OCI-LY7 (cell line): ENCODE data around the gene NEIL3. TPM values are rescaled to one million over a fixed set of nuclear protein-coding genes. Genes with fewer than 3 reads are reported as not detected.

Experiments used
- BruUV-seq: library from RNA; stranded (reverse); fragments of 400-500 nt; replicated peaks from 2 replicates; lab custom pipeline; 2021; lab: Mats Ljungman, UMichigan
- CTCF ChIA-PET: fragments of 300-600 bp; sonication (Branson Sonifier 250); formaldehyde crosslinking; loops from one replicate; lab custom pipeline; 2022; ENCODE audit warnings: antibody characterized with exemption; ENCODE audit not compliant: unreplicated experiment; lab: Charles Lee
- POLR2A ChIA-PET: fragments of 300-600 bp; sonication (Branson Sonifier 250); formaldehyde crosslinking; loops from one replicate; lab custom pipeline; 2022; ENCODE audit warnings: antibody characterized with exemption; lab: Charles Lee
- DNase-seq: peaks from one replicate; pipeline ENCODE4 v3.0.0-alpha.2; 2015; ENCODE audit warnings: low spot score
- H2AFZ ChIP-seq: fragments of 200-600 bp; sonication (generic), shearing (Covaris generic); 2 replicates; pipeline ENCODE4 v1.6.1; 2014; ENCODE audit warnings: mild to moderate bottlenecking, antibody characterized with exemption, low read length, moderate library complexity
- H3K27ac ChIP-seq: fragments of 200-600 bp; sonication (generic); 2 replicates; pipeline ENCODE4 v1.5.1; 2014; ENCODE audit warnings: mixed run types, low read depth, mild to moderate bottlenecking, moderate library complexity, low read length, inconsistent platforms; ENCODE audit not compliant: poor library complexity, severe bottlenecking
- H3K36me3 ChIP-seq: fragments of 200-600 bp; sonication (generic); 2 replicates; pipeline ENCODE4 v1.6.1; 2014; ENCODE audit warnings: mild to moderate bottlenecking, antibody characterized with exemption, low read length, moderate library complexity, mixed read lengths; ENCODE audit not compliant: insufficient read depth
- H3K4me1 ChIP-seq: fragments of 200-600 bp; sonication (generic); 2 replicates; pipeline ENCODE4 v1.5.1; 2014; ENCODE audit warnings: mild to moderate bottlenecking, low read length; ENCODE audit not compliant: insufficient read depth, poor library complexity, severe bottlenecking
- H3K4me2 ChIP-seq: fragments of 200-600 bp; sonication (generic); 2 replicates; pipeline ENCODE4 v1.6.1; 2014; ENCODE audit warnings: mild to moderate bottlenecking, low read length
- H3K4me3 ChIP-seq: fragments of 200-600 bp; sonication (generic); 2 replicates; pipeline ENCODE4 v1.5.1; 2014; ENCODE audit warnings: mild to moderate bottlenecking, low read depth, low read length; ENCODE audit not compliant: poor library complexity, severe bottlenecking
- H3K79me2 ChIP-seq: fragments of 200-600 bp; sonication (generic); 2 replicates; pipeline ENCODE4 v1.6.1; 2016; ENCODE audit warnings: low read depth, mild to moderate bottlenecking, low read length, moderate library complexity, mixed read lengths; ENCODE audit not compliant: insufficient read depth
- H3K9me2 ChIP-seq: fragments of 200-600 bp; sonication (generic); 2 replicates; pipeline ENCODE4 v1.6.1; 2016; ENCODE audit warnings: mild to moderate bottlenecking, low read length, mixed read lengths; ENCODE audit not compliant: insufficient read depth
- H3K9me3 ChIP-seq: fragments of 200-600 bp; sonication (generic); 2 replicates; pipeline ENCODE4 v1.6.1; 2014; ENCODE audit warnings: mild to moderate bottlenecking, mixed run types, low read length, mixed read lengths
- H4K20me1 ChIP-seq: fragments of 200-600 bp; sonication (generic); 2 replicates; pipeline ENCODE4 v1.6.1; 2014; ENCODE audit warnings: mild to moderate bottlenecking, antibody characterized with exemption, low read length, moderate library complexity, mixed read lengths; ENCODE audit not compliant: insufficient read depth
- CTCF ChIP-seq: fragments of 200-600 bp; sonication (generic); conservative IDR thresholded peaks from 2 replicates; pipeline ENCODE4 v1.5.1; 2014; ENCODE audit warnings: mild to moderate bottlenecking, antibody characterized with exemption, low read length, moderate library complexity, mixed read lengths
- EZH2phosphoT487 ChIP-seq: fragments of 200-600 bp; sonication (generic); IDR thresholded peaks from 2 replicates; pipeline ENCODE4 v1.6.1; 2018; ENCODE audit warnings: low read depth, borderline replicate concordance, mild to moderate bottlenecking, mixed run types, antibody characterized with exemption, low read length, moderate library complexity, mixed read lengths
- intact Hi-C: fragments of 100-400 bp; cut with micrococcal nuclease; formaldehyde crosslinking; loops from one replicate; pipeline ENCODE4 v1.10.0; 2022; ENCODE audit not compliant: unreplicated experiment
- total RNA-seq, 2 experiments: library from RNA; depleted of rRNA in 1 of 2; stranded (reverse); fragments of >200 nt in 1 of 2; shearing (Covaris generic) in 1 of 2; gene quantifications; 2 replicates each; pipeline ENCODE4 v1.2.3, GENCODE V29; 2014 to 2022

Gene NEIL3
- total RNA-seq, 2 experiments from 2014 or later: 19.1 to 22.9 TPM

- Histone ChIP-seq H4K20me1 (no peaks in the 10 kb centered on the region), H3K79me2 (no peaks in the 10 kb centered on the region), H3K4me2 (no peak overlapping the region), H2AFZ (no peak overlapping the region), H3K9me2 (no peaks in the 10 kb centered on the region), H3K36me3 (peaks cover 81% of the 10 kb centered on the region), H3K4me3 (no peak overlapping the region), H3K9me3 (no peaks in the 10 kb centered on the region), H3K27ac (no peak overlapping the region), H3K4me1 (no peaks in the 10 kb centered on the region)
- DNase-seq: no peak
- intact Hi-C loops: no loop called here
- TF ChIP-seq EZH2phosphoT487 (no peak), CTCF (no peak)
- BruUV-seq: no TSS peak
- ChIA-PET POLR2A (interaction anchor here (0.7 kb wide), 1 partner anchor 392 kb away, joined by 3 read pairs; no protein-coding TSS in a partner anchor), CTCF (no interaction called here)
Observed at GRCh38 chr4:177349191-177349590, 39.5 kb downstream of the NEIL3 start.

- Histone ChIP-seq H3K27ac (no peak overlapping the region), H4K20me1 (no peaks in the 10 kb centered on the region), H3K9me3 (no peaks in the 10 kb centered on the region), H3K36me3 (peaks cover 83% of the 10 kb centered on the region), H3K4me3 (no peak overlapping the region), H3K79me2 (no peaks in the 10 kb centered on the region), H3K9me2 (no peaks in the 10 kb centered on the region), H3K4me2 (no peak overlapping the region), H3K4me1 (no peaks in the 10 kb centered on the region), H2AFZ (no peak overlapping the region)
- no peak for DNase-seq
- intact Hi-C loops: no loop called here
- ChIA-PET CTCF (no interaction called here), POLR2A (interaction anchor here (0.6 kb wide), 1 partner anchor 100 kb away, joined by 4 read pairs; no protein-coding TSS in a partner anchor)
- TF ChIP-seq CTCF (no peak), EZH2phosphoT487 (no peak)
- no TSS peak for BruUV-seq
Observed at GRCh38 chr4:177351622-177352244, 42.1 kb downstream of the NEIL3 start.

- CTCF ChIA-PET: no interaction called here
Observed at GRCh38 chr4:177356206-177356605, 46.5 kb downstream of the NEIL3 start.

More at GRCh38 chr4:177356206-177356605, 46.5 kb downstream of the NEIL3 start:
- Histone ChIP-seq H3K9me3 (no peaks in the 10 kb centered on the region), H2AFZ (no peak overlapping the region), H3K27ac (no peak overlapping the region), H3K79me2 (no peaks in the 10 kb centered on the region), H3K4me1 (no peaks in the 10 kb centered on the region), H3K4me2 (no peak overlapping the region), H4K20me1 (no peaks in the 10 kb centered on the region), H3K4me3 (no peak overlapping the region), H3K9me2 (no peaks in the 10 kb centered on the region), H3K36me3 (peaks cover 64% of the 10 kb centered on the region; the same call in 1 of the 2 replicates)
- TF ChIP-seq EZH2phosphoT487 (no peak), CTCF (no peak)
- no TSS peak for BruUV-seq
- no peak for DNase-seq
- POLR2A ChIA-PET: no interaction called here
- intact Hi-C loops: no loop called here
